ENCODE results near the gene TRPM4.

- TF ChIP-seq EZH2phosphoT487 (IDR thresholded peaks at IDR 0.05; ENCODE audit: borderline replicate concordance, low read depth) = no peak
- TF ChIP-seq, protein P1, sequence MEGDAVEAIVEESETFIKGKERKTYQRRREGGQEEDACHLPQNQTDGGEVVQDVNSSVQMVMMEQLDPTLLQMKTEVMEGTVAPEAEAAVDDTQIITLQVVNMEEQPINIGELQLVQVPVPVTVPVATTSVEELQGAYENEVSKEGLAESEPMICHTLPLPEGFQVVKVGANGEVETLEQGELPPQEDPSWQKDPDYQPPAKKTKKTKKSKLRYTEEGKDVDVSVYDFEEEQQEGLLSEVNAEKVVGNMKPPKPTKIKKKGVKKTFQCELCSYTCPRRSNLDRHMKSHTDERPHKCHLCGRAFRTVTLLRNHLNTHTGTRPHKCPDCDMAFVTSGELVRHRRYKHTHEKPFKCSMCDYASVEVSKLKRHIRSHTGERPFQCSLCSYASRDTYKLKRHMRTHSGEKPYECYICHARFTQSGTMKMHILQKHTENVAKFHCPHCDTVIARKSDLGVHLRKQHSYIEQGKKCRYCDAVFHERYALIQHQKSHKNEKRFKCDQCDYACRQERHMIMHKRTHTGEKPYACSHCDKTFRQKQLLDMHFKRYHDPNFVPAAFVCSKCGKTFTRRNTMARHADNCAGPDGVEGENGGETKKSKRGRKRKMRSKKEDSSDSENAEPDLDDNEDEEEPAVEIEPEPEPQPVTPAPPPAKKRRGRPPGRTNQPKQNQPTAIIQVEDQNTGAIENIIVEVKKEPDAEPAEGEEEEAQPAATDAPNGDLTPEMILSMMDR (IDR thresholded peaks at IDR 0.05) = peak; percentile 46
- TF ChIP-seq, protein P2, sequence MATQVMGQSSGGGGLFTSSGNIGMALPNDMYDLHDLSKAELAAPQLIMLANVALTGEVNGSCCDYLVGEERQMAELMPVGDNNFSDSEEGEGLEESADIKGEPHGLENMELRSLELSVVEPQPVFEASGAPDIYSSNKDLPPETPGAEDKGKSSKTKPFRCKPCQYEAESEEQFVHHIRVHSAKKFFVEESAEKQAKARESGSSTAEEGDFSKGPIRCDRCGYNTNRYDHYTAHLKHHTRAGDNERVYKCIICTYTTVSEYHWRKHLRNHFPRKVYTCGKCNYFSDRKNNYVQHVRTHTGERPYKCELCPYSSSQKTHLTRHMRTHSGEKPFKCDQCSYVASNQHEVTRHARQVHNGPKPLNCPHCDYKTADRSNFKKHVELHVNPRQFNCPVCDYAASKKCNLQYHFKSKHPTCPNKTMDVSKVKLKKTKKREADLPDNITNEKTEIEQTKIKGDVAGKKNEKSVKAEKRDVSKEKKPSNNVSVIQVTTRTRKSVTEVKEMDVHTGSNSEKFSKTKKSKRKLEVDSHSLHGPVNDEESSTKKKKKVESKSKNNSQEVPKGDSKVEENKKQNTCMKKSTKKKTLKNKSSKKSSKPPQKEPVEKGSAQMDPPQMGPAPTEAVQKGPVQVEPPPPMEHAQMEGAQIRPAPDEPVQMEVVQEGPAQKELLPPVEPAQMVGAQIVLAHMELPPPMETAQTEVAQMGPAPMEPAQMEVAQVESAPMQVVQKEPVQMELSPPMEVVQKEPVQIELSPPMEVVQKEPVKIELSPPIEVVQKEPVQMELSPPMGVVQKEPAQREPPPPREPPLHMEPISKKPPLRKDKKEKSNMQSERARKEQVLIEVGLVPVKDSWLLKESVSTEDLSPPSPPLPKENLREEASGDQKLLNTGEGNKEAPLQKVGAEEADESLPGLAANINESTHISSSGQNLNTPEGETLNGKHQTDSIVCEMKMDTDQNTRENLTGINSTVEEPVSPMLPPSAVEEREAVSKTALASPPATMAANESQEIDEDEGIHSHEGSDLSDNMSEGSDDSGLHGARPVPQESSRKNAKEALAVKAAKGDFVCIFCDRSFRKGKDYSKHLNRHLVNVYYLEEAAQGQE (IDR thresholded peaks at IDR 0.05; ENCODE audit: low read depth, low read length) = no peak
- no peak for TF ChIP-seq TAF1 (IDR thresholded peaks at IDR 0.05; ENCODE audit: borderline replicate concordance, low read depth, low read length)
- TF ChIP-seq EP300 (IDR thresholded peaks at IDR 0.05; ENCODE audit: borderline replicate concordance in 1 of 2, low read depth in 1 of 2, low read length in 1 of 2) = no peak
- no peak for TF ChIP-seq RAD21 (IDR thresholded peaks at IDR 0.05; ENCODE audit: low read length)
- no peak for TF ChIP-seq CHD2 (IDR thresholded peaks at IDR 0.05; ENCODE audit: low read length, partially characterized antibody)
- TF ChIP-seq YY1 (IDR thresholded peaks at IDR 0.05; ENCODE audit: low read depth) = no peak
- no peak for TF ChIP-seq POLR2AphosphoS5 (IDR thresholded peaks at IDR 0.05; ENCODE audit: low read depth, low read length)
Measured at GRCh38 chr19:49213791-49214190, 56.2 kb downstream of the TRPM4 start.

Data from SK-N-SH (cell line).